ENCODE measurements around the gene SPAG5.

The SPAG5 gene

GRCh38 chr17:28570716-28571360 is 28.0 kb downstream of the SPAG5 start:
- H3K27ac ChIP-seq (ENCODE audit: poor library complexity, severe bottlenecking), result peak overlapping the region; percentile 37
- no peak for DNase-seq (ENCODE audit: low spot score)

GRCh38 chr17:28569446-28569845 is 29.4 kb downstream of the SPAG5 start:
- no peak for TF ChIP-seq CTCF (IDR thresholded peaks at IDR 0.05; ENCODE audit: poor library complexity, severe bottlenecking)
- Histone ChIP-seq H3K4me1 (ENCODE audit: insufficient read depth, poor library complexity, severe bottlenecking) (peaks cover 8% of the 10 kb centered on the region), H3K9me3 (ENCODE audit: severe bottlenecking) (no peaks in the 10 kb centered on the region), H3K27ac (ENCODE audit: poor library complexity, severe bottlenecking) (no peak overlapping the region), H3K27me3 (ENCODE audit: insufficient read depth, poor library complexity, severe bottlenecking) (no peaks in the 10 kb centered on the region), H3K4me3 (ENCODE audit: severe bottlenecking) (no peak overlapping the region), H3K36me3 (ENCODE audit: low read depth) (peaks cover 24% of the 10 kb centered on the region)
- ATAC-seq (ENCODE audit: low read depth), result no peak
- no peak for DNase-seq (ENCODE audit: low spot score)

More at GRCh38 chr17:28570716-28571360, 28.0 kb downstream of the SPAG5 start:
- H3K4me1 ChIP-seq (ENCODE audit: insufficient read depth, poor library complexity, severe bottlenecking), result peaks cover 8% of the 10 kb centered on the region
- no peaks in the 10 kb centered on the region for H3K27me3 ChIP-seq (ENCODE audit: insufficient read depth, poor library complexity, severe bottlenecking)
- peaks cover 31% of the 10 kb centered on the region for H3K36me3 ChIP-seq (ENCODE audit: low read depth)
- peak; percentile 13 for ATAC-seq (ENCODE audit: low read depth)
- no peaks in the 10 kb centered on the region for H3K9me3 ChIP-seq (ENCODE audit: severe bottlenecking)
- TF ChIP-seq CTCF (IDR thresholded peaks at IDR 0.05; ENCODE audit: poor library complexity, severe bottlenecking), result no peak
- peak overlapping the region; percentile 95 for H3K4me3 ChIP-seq (ENCODE audit: severe bottlenecking)

GRCh38 chr17:28567604-28568003 is 31.2 kb downstream of the SPAG5 start:
- H3K9me3 ChIP-seq (ENCODE audit: severe bottlenecking), result no peaks in the 10 kb centered on the region
- no peak for TF ChIP-seq CTCF (IDR thresholded peaks at IDR 0.05; ENCODE audit: poor library complexity, severe bottlenecking)
- DNase-seq (ENCODE audit: low spot score) (no peak), ATAC-seq (ENCODE audit: low read depth) (no peak)
- H3K36me3 ChIP-seq (ENCODE audit: low read depth), result peaks cover 32% of the 10 kb centered on the region
- peaks cover 8% of the 10 kb centered on the region for H3K4me1 ChIP-seq (ENCODE audit: insufficient read depth, poor library complexity, severe bottlenecking)
- H3K4me3 ChIP-seq (ENCODE audit: severe bottlenecking), result no peak overlapping the region
- H3K27me3 ChIP-seq (ENCODE audit: insufficient read depth, poor library complexity, severe bottlenecking), result no peaks in the 10 kb centered on the region
- H3K27ac ChIP-seq (ENCODE audit: poor library complexity, severe bottlenecking), result no peak overlapping the region

- Histone ChIP-seq H3K27ac (ENCODE audit: poor library complexity, severe bottlenecking) (no peak overlapping the region), H3K27me3 (ENCODE audit: insufficient read depth, poor library complexity, severe bottlenecking) (no peaks in the 10 kb centered on the region), H3K9me3 (ENCODE audit: severe bottlenecking) (no peaks in the 10 kb centered on the region), H3K36me3 (ENCODE audit: low read depth) (peaks cover 53% of the 10 kb centered on the region), H3K4me1 (ENCODE audit: insufficient read depth, poor library complexity, severe bottlenecking) (no peaks in the 10 kb centered on the region), H3K4me3 (ENCODE audit: severe bottlenecking) (no peak overlapping the region)
- DNase-seq (ENCODE audit: low spot score), result no peak
- no peak for TF ChIP-seq CTCF (IDR thresholded peaks at IDR 0.05; ENCODE audit: poor library complexity, severe bottlenecking)
- ATAC-seq (ENCODE audit: low read depth), result peak; percentile 17; the same call in 1 of the 3 replicates
Measured at GRCh38 chr17:28563475-28563874, 35.4 kb downstream of the SPAG5 start.

GRCh38 chr17:28555022-28555421 is 43.8 kb downstream of the SPAG5 start:
- no peak for DNase-seq (ENCODE audit: low spot score)
- H3K27me3 ChIP-seq (ENCODE audit: insufficient read depth, poor library complexity, severe bottlenecking), result no peaks in the 10 kb centered on the region
- H3K4me1 ChIP-seq (ENCODE audit: insufficient read depth, poor library complexity, severe bottlenecking), result no peaks in the 10 kb centered on the region
- peaks cover 46% of the 10 kb centered on the region for H3K36me3 ChIP-seq (ENCODE audit: low read depth)
- H3K4me3 ChIP-seq (ENCODE audit: severe bottlenecking), result no peak overlapping the region
- no peaks in the 10 kb centered on the region for H3K9me3 ChIP-seq (ENCODE audit: severe bottlenecking)
- no peak overlapping the region for H3K27ac ChIP-seq (ENCODE audit: poor library complexity, severe bottlenecking)
- no peak for ATAC-seq (ENCODE audit: low read depth)
- no peak for TF ChIP-seq CTCF (IDR thresholded peaks at IDR 0.05; ENCODE audit: poor library complexity, severe bottlenecking)

Measured in RWPE2 (cell line).